ENCODE data around the gene ICAM4.
"Not testable (repeated sequence)": the region's sequence is repeated elsewhere in the genome, so short reads cannot be mapped to it uniquely, and the experiment has no call there.

ICAM4 gene

DNA sequence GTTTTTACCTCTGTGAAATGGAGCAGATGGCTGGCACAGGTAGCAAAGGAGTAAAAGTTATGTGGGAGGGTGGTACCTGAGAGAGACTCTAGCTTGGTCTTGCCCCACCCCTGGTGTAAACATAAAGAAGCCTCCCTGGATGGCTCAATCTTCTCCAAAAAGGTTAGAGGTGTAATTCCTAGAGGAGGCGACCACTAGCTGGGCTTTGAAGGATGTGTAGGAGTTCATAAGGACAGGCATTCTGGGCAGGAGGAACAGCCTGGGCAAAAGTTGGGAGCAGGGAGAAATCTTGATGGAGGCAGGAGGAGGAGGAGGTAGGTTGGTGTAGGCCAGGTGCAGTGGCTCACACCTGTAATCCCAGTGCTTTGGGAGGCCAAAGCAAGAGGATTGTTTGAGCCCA lies 7.8 kb upstream of the ICAM4 start:
- Histone ChIP-seq H3F3A (ENCODE audit: insufficient read depth, low read length) (no peaks in the 10 kb centered on the region; the same call in 1 of the 2 replicates), H3K9me2 (replicated peaks; ENCODE audit: insufficient read depth, low read length) (no peaks in the 10 kb centered on the region), H3K79me2 (ENCODE audit: low read length) (no peaks in the 10 kb centered on the region), H2AFZ (ENCODE audit: low read length) (no peak overlapping the region), H4K20me1 (ENCODE audit: insufficient read depth, low read length) (no peaks in the 10 kb centered on the region), H3K27ac (ENCODE audit: low read length) (no peak overlapping the region), H3K4me3 (ENCODE audit: low read length) (no peak overlapping the region), H3K4me2 (ENCODE audit: low read depth, low read length) (no peak overlapping the region), H3K9ac (ENCODE audit: low read length) (no peak overlapping the region), H3K9me3 (replicated peaks; ENCODE audit: insufficient read depth, low read length) (no peaks in the 10 kb centered on the region), H3K27me3 (replicated peaks; ENCODE audit: insufficient read depth, low read length) (no peaks in the 10 kb centered on the region), H3K36me3 (replicated peaks; ENCODE audit: insufficient read depth, low read length) (no peaks in the 10 kb centered on the region), H3K4me1 (ENCODE audit: low read length) (no peaks in the 10 kb centered on the region)
- TF ChIP-seq EZH2 (optimal IDR thresholded peaks at IDR 0.05; ENCODE audit: low read depth, low read length) (no peak), EZH2phosphoT487 (IDR thresholded peaks at IDR 0.05; ENCODE audit: low read length) (no peak)
- DNase-seq = no peak

DNA sequence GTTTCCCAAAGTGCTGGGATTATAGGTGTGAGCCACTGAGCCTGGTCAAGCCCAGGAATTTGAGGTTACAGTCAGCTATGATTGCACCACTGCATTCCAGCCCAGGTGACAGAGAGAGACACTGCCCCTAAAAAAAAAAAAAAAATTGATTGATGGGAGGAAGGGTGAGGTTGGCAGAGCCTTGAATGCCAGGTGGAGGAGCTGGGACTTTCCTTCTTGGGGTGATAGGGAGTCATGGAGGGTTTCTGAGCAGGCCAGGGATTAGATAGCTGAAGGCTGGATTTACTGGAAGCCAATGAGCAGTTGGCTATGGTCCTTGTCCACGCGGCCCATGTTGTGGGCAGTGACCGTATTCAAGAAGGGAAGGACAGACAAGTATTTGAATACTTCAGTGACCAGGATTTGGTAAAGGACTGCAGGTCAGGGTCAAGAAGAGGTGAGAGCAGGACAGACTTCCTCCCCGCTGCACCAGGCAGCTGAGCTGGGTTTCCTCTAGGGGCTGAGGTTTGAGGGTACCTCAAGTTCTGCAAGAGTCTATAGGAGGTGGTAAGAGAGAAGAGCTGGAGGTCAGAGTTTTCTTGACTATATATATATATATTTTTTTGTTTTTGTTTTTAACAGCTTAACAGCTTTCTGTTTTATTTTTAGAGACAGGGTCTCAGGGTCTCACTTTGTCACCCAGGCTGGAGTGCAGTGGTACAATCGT lies 6.9 kb upstream of the ICAM4 start:
- H3K36me3 ChIP-seq (replicated peaks; ENCODE audit: insufficient read depth, low read length) = no peaks in the 10 kb centered on the region
- H2AFZ ChIP-seq (ENCODE audit: low read length) = no peak overlapping the region
- no peak overlapping the region for H3K4me3 ChIP-seq (ENCODE audit: low read length)
- H3K4me1 ChIP-seq (ENCODE audit: low read length) = no peaks in the 10 kb centered on the region
- H3K79me2 ChIP-seq (ENCODE audit: low read length) = no peaks in the 10 kb centered on the region
- no peak overlapping the region for H3K4me2 ChIP-seq (ENCODE audit: low read depth, low read length)
- no peaks in the 10 kb centered on the region; the same call in 1 of the 2 replicates for H3F3A ChIP-seq (ENCODE audit: insufficient read depth, low read length)
- DNase-seq = no peak
- TF ChIP-seq EZH2 (optimal IDR thresholded peaks at IDR 0.05; ENCODE audit: low read depth, low read length) (no peak), EZH2phosphoT487 (IDR thresholded peaks at IDR 0.05; ENCODE audit: low read length) (no peak)
- TF ChIP-seq, protein P1, sequence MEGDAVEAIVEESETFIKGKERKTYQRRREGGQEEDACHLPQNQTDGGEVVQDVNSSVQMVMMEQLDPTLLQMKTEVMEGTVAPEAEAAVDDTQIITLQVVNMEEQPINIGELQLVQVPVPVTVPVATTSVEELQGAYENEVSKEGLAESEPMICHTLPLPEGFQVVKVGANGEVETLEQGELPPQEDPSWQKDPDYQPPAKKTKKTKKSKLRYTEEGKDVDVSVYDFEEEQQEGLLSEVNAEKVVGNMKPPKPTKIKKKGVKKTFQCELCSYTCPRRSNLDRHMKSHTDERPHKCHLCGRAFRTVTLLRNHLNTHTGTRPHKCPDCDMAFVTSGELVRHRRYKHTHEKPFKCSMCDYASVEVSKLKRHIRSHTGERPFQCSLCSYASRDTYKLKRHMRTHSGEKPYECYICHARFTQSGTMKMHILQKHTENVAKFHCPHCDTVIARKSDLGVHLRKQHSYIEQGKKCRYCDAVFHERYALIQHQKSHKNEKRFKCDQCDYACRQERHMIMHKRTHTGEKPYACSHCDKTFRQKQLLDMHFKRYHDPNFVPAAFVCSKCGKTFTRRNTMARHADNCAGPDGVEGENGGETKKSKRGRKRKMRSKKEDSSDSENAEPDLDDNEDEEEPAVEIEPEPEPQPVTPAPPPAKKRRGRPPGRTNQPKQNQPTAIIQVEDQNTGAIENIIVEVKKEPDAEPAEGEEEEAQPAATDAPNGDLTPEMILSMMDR (IDR thresholded peaks at IDR 0.05; ENCODE audit: low read length) = no peak
- H3K27ac ChIP-seq (ENCODE audit: low read length) = no peak overlapping the region
- H3K9me3 ChIP-seq (replicated peaks; ENCODE audit: insufficient read depth, low read length) = no peaks in the 10 kb centered on the region
- H3K9me2 ChIP-seq (replicated peaks; ENCODE audit: insufficient read depth, low read length) = no peaks in the 10 kb centered on the region
- no peak overlapping the region for H3K9ac ChIP-seq (ENCODE audit: low read length)
- no peaks in the 10 kb centered on the region for H4K20me1 ChIP-seq (ENCODE audit: insufficient read depth, low read length)
- H3K27me3 ChIP-seq (replicated peaks; ENCODE audit: insufficient read depth, low read length) = no peaks in the 10 kb centered on the region

DNA sequence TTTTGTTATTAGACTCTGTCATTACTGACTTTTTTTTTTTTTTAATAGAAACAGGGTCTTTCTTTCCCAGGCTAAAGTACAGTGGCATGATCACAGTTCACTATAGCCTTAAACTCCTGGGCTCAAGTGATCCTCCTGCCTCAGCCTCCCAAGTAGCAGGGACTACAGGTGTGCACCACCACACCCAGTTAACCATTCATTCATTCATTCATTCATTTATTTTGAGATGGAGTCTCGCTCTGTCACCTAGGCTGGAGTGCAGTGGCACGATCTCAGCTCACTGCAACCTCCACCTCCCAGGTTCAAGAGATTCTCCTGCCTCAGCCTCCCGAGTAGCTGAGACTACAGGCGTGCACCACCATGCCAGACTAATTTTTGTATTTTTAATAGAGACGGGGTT lies 4.7 kb upstream of the ICAM4 start:
- not testable (repeated sequence) for H3K27me3 ChIP-seq (replicated peaks; ENCODE audit: insufficient read depth, low read length)

DNA sequence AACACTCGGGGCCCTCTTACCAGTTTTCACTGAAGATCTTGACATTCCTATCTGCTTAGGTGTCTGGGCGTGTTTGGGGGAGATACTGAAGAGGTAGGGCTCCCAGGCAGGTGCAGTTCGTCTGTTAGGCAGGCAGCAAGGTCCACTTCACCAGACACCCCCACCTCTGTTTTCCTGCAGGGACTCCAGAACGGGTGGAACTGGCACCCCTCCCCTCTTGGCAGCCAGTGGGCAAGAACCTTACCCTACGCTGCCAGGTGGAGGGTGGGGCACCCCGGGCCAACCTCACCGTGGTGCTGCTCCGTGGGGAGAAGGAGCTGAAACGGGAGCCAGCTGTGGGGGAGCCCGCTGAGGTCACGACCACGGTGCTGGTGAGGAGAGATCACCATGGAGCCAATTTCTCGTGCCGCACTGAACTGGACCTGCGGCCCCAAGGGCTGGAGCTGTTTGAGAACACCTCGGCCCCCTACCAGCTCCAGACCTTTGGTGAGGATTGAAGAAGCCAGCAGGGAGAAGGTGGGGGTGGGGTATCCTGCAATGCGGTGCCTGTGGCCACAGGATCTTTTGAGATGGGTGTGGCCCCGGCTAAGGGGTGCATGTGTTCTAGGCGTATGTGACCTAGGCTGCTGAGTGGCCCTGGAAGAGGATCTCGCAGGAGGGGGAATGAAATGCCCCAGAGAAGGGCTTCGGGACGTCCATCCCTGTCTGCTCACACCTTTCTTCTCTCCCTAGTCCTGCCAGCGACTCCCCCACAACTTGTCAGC lies 3.3 kb upstream of the ICAM4 start:
- Histone ChIP-seq H3K27me3 (replicated peaks; ENCODE audit: insufficient read depth, low read length) (no peaks in the 10 kb centered on the region), H3K9me2 (replicated peaks; ENCODE audit: insufficient read depth, low read length) (no peaks in the 10 kb centered on the region), H3K4me1 (ENCODE audit: low read length) (peaks cover 5% of the 10 kb centered on the region; the same call in 1 of the 2 replicates), H3K9ac (ENCODE audit: low read length) (no peak overlapping the region), H3K27ac (ENCODE audit: low read length) (no peak overlapping the region), H3K36me3 (replicated peaks; ENCODE audit: insufficient read depth, low read length) (no peaks in the 10 kb centered on the region), H4K20me1 (ENCODE audit: insufficient read depth, low read length) (no peaks in the 10 kb centered on the region), H3K9me3 (replicated peaks; ENCODE audit: insufficient read depth, low read length) (no peaks in the 10 kb centered on the region), H3F3A (ENCODE audit: insufficient read depth, low read length) (peaks cover 5% of the 10 kb centered on the region), H3K4me2 (ENCODE audit: low read depth, low read length) (no peak overlapping the region), H3K79me2 (ENCODE audit: low read length) (no peaks in the 10 kb centered on the region), H2AFZ (ENCODE audit: low read length) (no peak overlapping the region), H3K4me3 (ENCODE audit: low read length) (no peak overlapping the region)
- no peak for TF ChIP-seq EZH2phosphoT487 (IDR thresholded peaks at IDR 0.05; ENCODE audit: low read length)
- TF ChIP-seq, protein P1 (IDR thresholded peaks at IDR 0.05; ENCODE audit: low read length) = no peak
- TF ChIP-seq EZH2 (optimal IDR thresholded peaks at IDR 0.05; ENCODE audit: low read depth, low read length) = no peak
- no peak for DNase-seq

More for the DNA sequence above, 4.7 kb upstream of the ICAM4 start:
- H2AFZ ChIP-seq (ENCODE audit: low read length); DNase-seq; H3K4me1 ChIP-seq (ENCODE audit: low read length); H3K27ac ChIP-seq (ENCODE audit: low read length); H3F3A ChIP-seq (ENCODE audit: insufficient read depth, low read length); H3K36me3 ChIP-seq (replicated peaks; ENCODE audit: insufficient read depth, low read length); H3K9me2 ChIP-seq (replicated peaks; ENCODE audit: insufficient read depth, low read length); H3K9me3 ChIP-seq (replicated peaks; ENCODE audit: insufficient read depth, low read length); H3K79me2 ChIP-seq (ENCODE audit: low read length); H4K20me1 ChIP-seq (ENCODE audit: insufficient read depth, low read length); H3K4me3 ChIP-seq (ENCODE audit: low read length); H3K4me2 ChIP-seq (ENCODE audit: low read depth, low read length); H3K9ac ChIP-seq (ENCODE audit: low read length): not testable (repeated sequence)

All from MM.1S (cell line).